H9 (cell line): Measurements from ENCODE around the gene ATXN3. TPM values are rescaled to one million over a fixed set of nuclear protein-coding genes. Genes with fewer than 3 reads are reported as not detected.

Experiments
- DNase-seq: peaks from one replicate; pipeline ENCODE4 v3.0.0-alpha.2; 2017
- H2AFZ ChIP-seq: one replicate; pipeline ENCODE4 v1.6.1; 2013; ENCODE audit warnings: mild to moderate bottlenecking, low read length, control low read depth, moderate library complexity
- H2AK5ac ChIP-seq: 2 replicates; pipeline ENCODE4 v1.6.1; 2013; ENCODE audit warnings: low read length, control low read depth, mixed read lengths; ENCODE audit not compliant: insufficient read length
- H2BK120ac ChIP-seq: one replicate; pipeline ENCODE4 v1.6.1; 2013; ENCODE audit warnings: low read depth, mild to moderate bottlenecking, low read length, control low read depth, inconsistent platforms; ENCODE audit not compliant: poor library complexity, severe bottlenecking
- H2BK12ac ChIP-seq: 2 replicates; pipeline ENCODE4 v1.6.1; 2013; ENCODE audit warnings: low read length, control low read depth, mixed read lengths, low read depth; ENCODE audit not compliant: insufficient read length
- H2BK15ac ChIP-seq: 2 replicates; pipeline ENCODE4 v1.6.1; 2013; ENCODE audit warnings: low read depth, low read length, control low read depth
- H2BK20ac ChIP-seq: one replicate; pipeline ENCODE4 v1.6.1; 2013; ENCODE audit warnings: low read depth, mild to moderate bottlenecking, low read length, control low read depth, inconsistent platforms; ENCODE audit not compliant: poor library complexity, severe bottlenecking
- H2BK5ac ChIP-seq: 2 replicates; pipeline ENCODE4 v1.6.1; 2013; ENCODE audit warnings: low read length, control low read depth, mixed read lengths; ENCODE audit not compliant: insufficient read length
- H3K14ac ChIP-seq: 2 replicates; pipeline ENCODE4 v1.6.1; 2013; ENCODE audit warnings: low read length, control low read depth; ENCODE audit not compliant: insufficient read depth
- H3K18ac ChIP-seq: 2 replicates; pipeline ENCODE4 v1.6.1; 2013; ENCODE audit warnings: low read depth, mild to moderate bottlenecking, mixed read lengths, low read length, control low read depth; ENCODE audit not compliant: insufficient read length
- H3K23ac ChIP-seq: 2 replicates; pipeline ENCODE4 v1.6.1; 2013; ENCODE audit warnings: low read length, control low read depth, mixed read lengths, low read depth; ENCODE audit not compliant: insufficient read length
- H3K23me2 ChIP-seq: 2 replicates; pipeline ENCODE4 v1.6.1; 2013; ENCODE audit warnings: low read depth, mild to moderate bottlenecking, mixed read lengths, low read length, control low read depth; ENCODE audit not compliant: insufficient read length, poor library complexity, severe bottlenecking
- H3K27ac ChIP-seq: 2 replicates; pipeline ENCODE4 v1.5.1; 2013; ENCODE audit warnings: low read length, control low read depth, mixed read lengths, low read depth; ENCODE audit not compliant: insufficient read length
- H3K27me3 ChIP-seq: 2 replicates; pipeline ENCODE4 v1.6.1; 2013; ENCODE audit warnings: low read length, control low read depth, inconsistent platforms; ENCODE audit not compliant: insufficient read depth
- H3K4ac ChIP-seq: 2 replicates; pipeline ENCODE4 v1.6.1; 2013; ENCODE audit warnings: low read depth, mild to moderate bottlenecking, control low read depth, inconsistent platforms, low read length, moderate library complexity
- H3K4me1 ChIP-seq: 2 replicates; pipeline ENCODE4 v1.6.1; 2013; ENCODE audit warnings: low read length, control low read depth, inconsistent platforms; ENCODE audit not compliant: insufficient read depth
- H3K4me2 ChIP-seq: 2 replicates; pipeline ENCODE4 v1.6.1; 2013; ENCODE audit warnings: low read length, control low read depth, mixed read lengths; ENCODE audit not compliant: insufficient read length, insufficient read depth
- H3K56ac ChIP-seq: 2 replicates; pipeline ENCODE4 v1.6.1; 2013; ENCODE audit warnings: low read depth, mild to moderate bottlenecking, mixed read lengths, low read length, control low read depth; ENCODE audit not compliant: insufficient read length
- H3K79me1 ChIP-seq: 2 replicates; pipeline ENCODE4 v1.6.1; 2013; ENCODE audit warnings: low read depth, mild to moderate bottlenecking, moderate library complexity, low read length, control low read depth, inconsistent platforms; ENCODE audit not compliant: insufficient read depth, poor library complexity, severe bottlenecking
- H3K79me2 ChIP-seq: 2 replicates; pipeline ENCODE4 v1.6.1; 2013; ENCODE audit warnings: low read length, control low read depth, inconsistent platforms; ENCODE audit not compliant: insufficient read depth
- H3K9ac ChIP-seq: 2 replicates; pipeline ENCODE4 v1.6.1; 2013; ENCODE audit warnings: low read length, control low read depth, mixed read lengths; ENCODE audit not compliant: insufficient read length; ENCODE audit errors: extremely low read depth
- H3K9me3 ChIP-seq: one replicate; pipeline ENCODE4 v1.6.1; 2013; ENCODE audit warnings: low read depth, low read length, inconsistent platforms; ENCODE audit not compliant: control insufficient read depth
- H3T11ph ChIP-seq: one replicate; pipeline ENCODE4 v1.6.1; 2013; ENCODE audit warnings: mild to moderate bottlenecking, low read length, control low read depth, inconsistent platforms
- H4K20me1 ChIP-seq: one replicate; pipeline ENCODE4 v1.6.1; 2013; ENCODE audit not compliant: control insufficient read depth, insufficient read length, insufficient read depth
- H4K5ac ChIP-seq: 2 replicates; pipeline ENCODE4 v1.6.1; 2013; ENCODE audit warnings: low read depth, mild to moderate bottlenecking, mixed read lengths, low read length, control low read depth; ENCODE audit not compliant: insufficient read length
- H4K8ac ChIP-seq: replicated peaks from 2 replicates; pipeline ENCODE4 v1.6.1; 2013; ENCODE audit warnings: low read length, control low read depth, mixed read lengths, low read depth; ENCODE audit not compliant: insufficient read length
- H4K91ac ChIP-seq: 2 replicates; pipeline ENCODE4 v1.6.1; 2013; ENCODE audit warnings: low read depth, mild to moderate bottlenecking, moderate library complexity, mixed read lengths, low read length, control low read depth; ENCODE audit not compliant: insufficient read length
- H3K27ac Mint-ChIP-seq, 3 experiments: 2 replicates in 2 of 3; 3 replicates in 1 of 3; pipeline ENCODE4 v1.8.0; 2020 to 2021; ENCODE audit warnings: mixed read lengths in 3 of 3, mild to moderate bottlenecking in 1 of 3, moderate library complexity in 1 of 3
- H3K27me3 Mint-ChIP-seq: 2 replicates; pipeline ENCODE4 v1.8.0; 2021; ENCODE audit warnings: low read depth, mild to moderate bottlenecking, moderate library complexity, mixed read lengths
- H3K36me3 Mint-ChIP-seq, 3 experiments: 2 replicates in 2 of 3; 3 replicates in 1 of 3; pipeline ENCODE4 v1.8.0; 2020 to 2021; ENCODE audit warnings: low read depth in 3 of 3, mixed read lengths in 3 of 3; ENCODE audit not compliant: insufficient read depth in 1 of 3
- H3K4me1 Mint-ChIP-seq, 2 experiments: 2 replicates each; pipeline ENCODE4 v1.8.0; 2020; ENCODE audit warnings: mixed read lengths in 2 of 2
- H3K4me3 Mint-ChIP-seq, 2 experiments: 2 replicates in 1 of 2; 3 replicates in 1 of 2; pipeline ENCODE4 v1.8.0; 2020 to 2021; ENCODE audit warnings: mild to moderate bottlenecking in 2 of 2, mixed read lengths in 2 of 2, moderate library complexity in 1 of 2
- H3K9me3 Mint-ChIP-seq, 2 experiments: 2 replicates in 1 of 2; 3 replicates in 1 of 2; pipeline ENCODE4 v1.8.0; 2020; ENCODE audit warnings: mild to moderate bottlenecking in 2 of 2, mixed read lengths in 2 of 2, moderate library complexity in 1 of 2
- CTCF ChIP-seq: fragments of 200-600 bp; sonication (generic); conservative IDR thresholded peaks from 3 replicates; pipeline ENCODE4 v1.8.0; 2021; ENCODE audit warnings: antibody characterized with exemption, mild to moderate bottlenecking
- WGBS: extraction: QIAGEN DNeasy Blood & Tissue Kit; methylation state at CpG from one replicate; pipeline ENCODE4 v1.1.7; 2013; ENCODE audit warnings: missing lambda C conversion rate, low lambda C conversion rate, mixed read lengths; ENCODE audit not compliant: insufficient read length; ENCODE audit errors: extremely low coverage; 5-methylcytosine and 5-hydroxymethylcytosine counted together
- total RNA-seq: library from RNA; stranded (reverse); gene quantifications from 2 replicates; pipeline ENCODE4 v1.2.1, GENCODE V29; 2021

The ATXN3 gene
- total RNA-seq, 1 experiment from 2014 or later = 29.7 TPM

GRCh38 chr14:92105893-92106142 lies 564 bp downstream of the ATXN3 start:
- Histone ChIP-seq H3K4ac (no peak overlapping the region), H4K5ac (no peak overlapping the region), H3K79me2 (peaks cover 25% of the 10 kb centered on the region; the same call in 1 of the 2 replicates), H3K23ac (no peak overlapping the region), H3K27ac (no peak overlapping the region), H2AK5ac (no peak overlapping the region), H2BK5ac (no peak overlapping the region), H3K23me2 (no peaks in the 10 kb centered on the region), H3K4me1 (peaks cover 2% of the 10 kb centered on the region), H2BK20ac (no peak overlapping the region), H2BK120ac (no peak overlapping the region), H3K18ac (no peak overlapping the region), H3K4me2 (peak overlapping the region; percentile 89), H3K79me1 (peaks cover 8% of the 10 kb centered on the region), H4K20me1 (no peaks in the 10 kb centered on the region), H3T11ph (no peak overlapping the region), H4K8ac (no peak overlapping the region), H2AFZ (no peak overlapping the region), H3K27me3 (no peaks in the 10 kb centered on the region), H3K56ac (no peak overlapping the region), H2BK15ac (no peak overlapping the region), H4K91ac (no peak overlapping the region), H3K14ac (no peak overlapping the region), H3K9me3 (no peaks in the 10 kb centered on the region), H2BK12ac (no peak overlapping the region), H3K9ac (peak overlapping the region; percentile 67)
- DNase-seq = no peak
- H3K4me3 Mint-ChIP-seq = peak overlapping the region; percentile 95 to 100
- peak overlapping the region; percentile 70 to 97 (median 95) for H3K27ac Mint-ChIP-seq
- H3K4me1 Mint-ChIP-seq = peaks cover 28 to 30% of the 10 kb centered on the region in 2 experiments
- no CpG with 5 or more reads among the region's 10 CpGs for WGBS
- no peaks in the 10 kb centered on the region for H3K27me3 Mint-ChIP-seq
- no peak for TF ChIP-seq CTCF
- no peaks in the 10 kb centered on the region for H3K36me3 Mint-ChIP-seq
- no peaks in the 10 kb centered on the region for H3K9me3 Mint-ChIP-seq
